GM21360 (cell line): Measurements from ENCODE around the gene OR4A15.

ENCODE experiments used
- ATAC-seq: cut with Tn5 transposase; IDR thresholded peaks from one replicate; pipeline ENCODE4 v1.9.1; 2021; ENCODE audit warnings: mild to moderate bottlenecking, moderate library complexity; ENCODE audit not compliant: unreplicated experiment

OR4A15 gene

DNA sequence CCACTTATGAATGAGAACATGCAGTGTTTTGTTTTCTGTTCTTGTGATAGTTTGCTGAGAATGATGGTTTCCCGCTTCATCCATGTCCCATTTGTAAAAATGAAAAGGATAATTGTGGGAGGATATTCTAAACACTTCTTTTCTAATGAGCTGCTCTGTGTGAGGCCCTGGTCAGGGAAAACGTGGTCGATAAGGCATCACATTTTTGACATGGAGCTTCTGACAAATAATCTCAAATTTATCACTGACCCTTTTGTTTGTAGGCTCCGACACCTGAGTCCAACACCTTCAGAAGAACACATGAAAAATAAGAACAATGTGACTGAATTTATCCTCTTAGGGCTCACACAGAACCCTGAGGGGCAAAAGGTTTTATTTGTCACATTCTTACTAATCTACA lies at the start of gene OR4A15:
Gene OR4A15, plus strand, starts transcription at position 301 of the 400 bp plus-strand sequence. Its CDS starts 0 bp downstream, at position 301.
- ATAC-seq, result no peak

DNA sequence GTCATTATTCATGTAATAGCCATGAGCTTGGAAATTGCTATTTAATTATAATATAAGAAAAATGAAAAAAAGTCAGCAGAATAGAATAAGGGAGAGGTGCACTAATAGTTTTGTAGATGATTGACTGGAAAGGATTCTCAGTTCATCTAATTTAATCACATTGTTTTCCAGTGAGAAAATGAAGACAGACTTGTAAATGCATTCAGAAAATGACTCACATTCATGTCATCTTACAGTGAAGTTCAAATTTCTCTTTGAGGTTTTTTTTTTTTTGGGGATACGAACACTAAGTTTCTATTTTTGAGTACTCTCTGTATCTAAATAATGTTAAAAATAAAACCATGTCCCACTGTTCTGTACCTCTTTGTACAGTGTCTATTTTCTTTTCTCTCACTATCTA lies 43.3 kb upstream of the OR4A15 start:
- no peak for ATAC-seq

DNA sequence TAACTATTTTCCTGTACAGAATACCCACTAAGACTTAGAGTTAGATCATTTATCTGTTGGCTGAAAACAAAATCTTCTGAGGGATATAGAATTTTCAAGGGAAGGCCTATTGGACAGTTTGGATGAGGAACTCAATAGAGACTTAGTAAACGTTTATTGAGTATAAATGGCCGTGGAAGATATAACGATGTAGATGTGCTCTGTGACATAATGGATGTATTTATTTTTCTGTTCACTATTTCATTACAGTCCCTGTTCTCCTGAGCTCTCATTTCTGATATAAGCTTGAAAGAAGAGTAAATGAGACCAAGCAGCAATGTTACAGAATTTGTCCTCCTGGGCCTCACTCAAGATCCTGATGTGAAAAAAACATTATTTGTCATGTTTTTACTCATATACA lies 24.9 kb upstream of the OR4A15 start, which contains the start of gene OR4A16:
Gene OR4A16, plus strand, starts transcription at position 301 of the 400 bp plus-strand sequence. Its CDS starts 0 bp downstream, at position 301.
- no peak for ATAC-seq

DNA sequence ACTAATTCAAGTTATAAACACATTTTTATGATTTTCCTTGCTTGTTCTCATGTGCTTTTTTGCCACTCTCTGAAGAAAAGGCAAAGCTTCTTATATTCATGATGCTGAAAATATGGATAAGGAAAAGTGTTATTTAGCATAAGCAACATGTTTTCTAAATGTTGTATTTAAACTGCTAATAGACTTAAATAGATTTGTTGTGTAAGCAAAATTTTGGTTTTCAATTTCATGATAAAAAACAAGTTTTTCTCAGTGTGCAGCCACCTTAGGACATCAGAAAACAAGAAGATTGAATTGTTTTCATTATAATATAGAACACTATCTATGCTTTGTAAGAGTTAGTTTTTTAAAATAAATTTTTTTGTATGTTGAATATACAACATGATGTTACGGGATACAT lies 22.5 kb upstream of the OR4A15 start:
- no peak for ATAC-seq

DNA sequence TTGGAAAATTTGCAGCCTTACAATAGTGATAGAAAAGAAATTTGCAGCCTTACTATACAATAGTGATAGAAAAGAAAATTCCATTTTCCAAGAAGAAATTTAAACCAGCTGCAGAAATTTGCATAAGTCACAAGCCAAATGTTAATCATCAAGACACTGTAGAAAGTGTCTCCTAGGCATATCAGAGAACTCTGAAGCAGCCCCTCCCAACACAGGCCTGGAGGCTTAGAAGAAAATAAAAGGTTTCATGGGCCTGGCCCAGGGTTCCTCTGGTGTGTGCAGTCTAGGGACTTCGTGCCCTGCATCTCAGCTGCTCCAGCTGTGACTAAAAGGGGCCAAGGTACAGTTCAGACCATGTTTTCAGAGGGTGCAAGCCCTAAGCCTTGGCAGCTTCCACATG lies 18.7 kb upstream of the OR4A15 start:
- no peak for ATAC-seq

DNA sequence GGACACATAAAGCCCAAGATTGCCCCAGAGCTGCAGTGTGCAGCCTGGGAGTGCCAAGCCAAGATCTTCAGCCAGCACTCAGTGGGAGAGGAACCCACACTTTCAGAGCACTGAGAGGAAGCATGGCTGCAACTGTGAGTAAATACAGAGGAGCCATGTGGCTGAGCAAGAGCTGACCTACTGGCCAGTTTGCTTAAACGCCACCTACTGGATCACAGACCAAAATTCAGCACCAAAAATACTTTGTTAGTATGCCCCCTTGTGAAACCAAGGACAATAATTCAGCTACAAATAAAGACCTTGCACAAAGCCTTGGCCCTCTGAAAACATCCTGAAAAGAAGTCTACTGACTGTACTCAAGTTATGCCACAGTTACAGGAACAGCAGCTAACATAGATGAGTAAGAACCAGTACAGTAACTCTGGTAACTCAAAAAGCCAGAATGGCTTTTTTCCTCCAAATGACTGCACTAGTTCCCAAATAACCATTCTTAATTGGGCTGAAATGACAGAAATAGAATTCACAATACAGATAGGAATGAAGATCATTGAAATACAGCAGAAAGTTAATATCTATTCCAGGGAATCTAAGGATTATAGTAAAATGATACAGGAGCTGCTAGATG lies 10.1 kb upstream of the OR4A15 start:
- no peak for ATAC-seq

DNA sequence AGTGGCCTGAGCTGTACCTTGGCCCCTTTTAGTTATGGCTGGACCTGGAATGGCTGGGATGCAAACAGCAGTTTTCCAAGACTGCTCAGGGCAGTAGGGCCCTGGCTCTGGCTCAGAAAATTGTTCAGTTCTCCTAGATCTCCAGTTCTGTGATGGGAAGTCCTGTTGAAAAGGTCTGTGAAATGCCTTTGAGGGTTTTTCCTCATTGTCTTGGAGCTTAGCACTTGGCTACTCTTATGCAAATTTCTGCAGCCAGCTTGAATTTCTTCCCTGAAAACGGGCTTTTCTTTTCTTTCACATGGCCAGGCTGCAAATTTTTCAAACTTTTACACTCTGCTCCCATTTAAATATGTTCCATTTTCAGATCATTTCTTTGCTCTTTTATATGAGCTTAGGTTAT lies 33.2 kb downstream of the OR4A15 start:
- ATAC-seq, result no peak
